Stimulated activated CD4-positive, alpha-beta T cell treated with anti-CD3 and anti-CD28 coated beads, Interleukin-2, amount 100 ng/mL, for 24 hours (primary cell): ENCODE results near the gene ACTA1.
"Not testable (repeated sequence)": the region's sequence is repeated elsewhere in the genome, so short reads cannot be mapped to it uniquely, and the experiment has no call there.

Experiments used
- DNase-seq, 2 donors: peaks; one replicate each; pipeline ENCODE4 v3.0.0-alpha.2; 2020

Gene ACTA1

DNA sequence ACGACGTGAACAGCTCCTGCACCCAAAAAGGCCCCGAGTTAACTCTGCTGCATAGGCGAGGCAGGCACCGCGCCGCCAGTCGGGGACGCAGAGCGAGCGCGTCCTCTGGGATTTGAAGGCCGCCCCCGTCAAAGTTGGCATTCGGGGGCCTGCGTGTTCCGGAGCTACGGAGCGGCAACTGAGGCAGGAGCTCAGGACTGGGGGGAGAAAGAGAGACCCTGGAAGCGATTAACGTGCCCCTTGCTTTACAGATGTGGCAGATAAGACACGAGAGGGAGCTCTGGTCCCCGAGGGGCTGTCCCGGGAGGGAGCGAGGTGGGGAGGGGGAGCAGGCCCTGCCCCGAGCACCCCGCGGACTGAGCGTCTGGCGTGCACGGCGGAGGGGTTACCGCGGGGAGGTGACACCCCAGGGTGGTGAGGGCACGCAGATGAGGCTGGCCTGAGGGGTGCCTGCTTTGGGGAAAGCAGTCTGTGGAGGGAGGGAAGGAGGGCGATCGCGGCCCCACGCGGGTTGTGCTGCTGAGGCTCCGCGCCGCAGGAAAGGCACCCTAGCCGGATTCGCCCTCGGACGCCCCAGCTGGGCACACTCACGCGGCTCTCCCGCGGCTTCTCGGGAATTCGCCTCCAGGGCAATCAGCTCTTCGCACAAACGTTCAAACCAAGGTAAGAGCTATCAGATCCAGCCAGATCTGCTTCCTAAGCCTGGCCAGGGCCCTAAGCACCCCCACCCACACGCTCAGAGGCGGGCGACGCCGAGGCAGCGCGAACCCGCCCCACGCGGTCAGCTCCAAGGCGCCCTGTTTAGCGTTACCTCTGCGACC is 26.5 kb downstream of the ACTA1 start:
- DNase-seq: no peak

DNA sequence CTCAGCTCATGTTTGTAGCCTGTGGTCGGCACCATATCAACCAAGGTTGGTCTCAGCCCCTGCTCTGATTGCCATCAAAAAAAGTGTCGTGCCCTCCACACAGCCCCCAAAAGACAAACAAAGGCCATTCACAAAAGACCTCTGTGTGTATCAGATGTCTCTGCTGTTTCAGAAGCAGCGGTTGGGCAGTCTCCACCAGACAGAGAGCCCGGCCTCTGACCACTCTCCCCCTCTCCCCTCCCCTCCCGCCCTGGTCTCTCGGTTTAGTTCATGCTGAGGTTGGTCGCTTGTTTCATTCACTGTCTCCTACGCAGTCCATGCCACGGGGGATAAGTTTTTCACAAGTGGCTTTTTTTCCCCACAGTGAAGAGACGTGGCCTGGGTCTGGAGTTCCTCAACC is 27.1 kb downstream of the ACTA1 start:
- DNase-seq: no peak

DNA sequence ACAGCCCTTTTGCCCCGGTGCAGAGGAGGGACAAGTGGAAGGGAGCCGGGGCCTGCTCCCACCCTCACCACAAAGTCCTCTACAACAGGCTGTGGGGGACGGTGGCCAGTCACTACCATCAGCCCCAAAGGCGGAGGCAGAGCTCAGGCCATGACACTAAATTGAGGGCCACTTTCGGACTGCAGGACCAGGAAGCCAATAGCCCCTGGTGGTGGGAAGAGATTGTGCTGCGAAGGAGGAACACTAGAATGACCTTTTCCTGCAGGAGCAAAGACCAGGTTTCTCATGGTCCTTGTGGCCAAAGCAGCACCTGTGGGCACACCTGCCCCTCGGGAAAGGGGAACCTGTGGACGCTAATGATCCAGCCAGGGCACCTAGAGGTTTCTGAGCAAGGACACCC is 30.3 kb downstream of the ACTA1 start:
- no peak for DNase-seq

DNA sequence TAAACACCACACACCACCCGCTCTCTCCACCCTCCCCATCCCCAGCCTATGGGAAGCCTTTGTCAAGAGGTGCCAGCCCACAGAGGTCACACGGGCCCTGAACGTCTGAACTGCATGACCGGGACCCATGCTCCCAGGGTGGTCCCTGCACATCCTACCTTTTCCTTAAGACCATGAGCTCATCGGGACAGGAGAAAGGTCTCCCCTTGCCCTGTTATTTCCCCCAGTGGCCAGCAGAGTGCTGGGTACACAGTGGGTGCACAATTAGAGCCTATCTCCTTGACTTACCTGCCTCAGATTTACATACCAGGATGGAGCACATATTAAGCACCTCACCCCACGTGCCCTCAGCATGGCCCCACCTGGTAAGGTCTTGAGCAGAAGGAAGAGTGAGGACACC is 30.9 kb downstream of the ACTA1 start:
- DNase-seq: no peak

DNA sequence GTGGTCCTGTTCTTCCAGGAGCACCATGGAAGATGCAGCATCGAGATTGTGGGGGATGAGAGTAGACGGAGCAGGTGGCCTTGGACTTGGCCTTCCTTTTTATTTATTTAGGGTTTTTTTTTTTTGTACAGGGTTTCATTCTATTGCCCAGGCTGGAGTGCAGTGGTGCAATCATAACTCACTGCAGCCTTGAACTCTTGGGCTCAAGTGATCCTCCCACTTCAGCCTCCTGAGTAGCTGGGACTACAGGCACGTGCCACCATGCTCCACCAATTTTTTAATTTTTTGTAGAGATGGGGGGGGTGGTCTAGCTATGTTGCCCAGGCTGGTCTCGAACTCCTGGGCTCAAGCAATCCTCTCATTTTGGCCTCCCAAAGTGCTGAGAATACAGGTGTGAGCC is 31.6 kb downstream of the ACTA1 start:
- DNase-seq: not testable (repeated sequence)

DNA sequence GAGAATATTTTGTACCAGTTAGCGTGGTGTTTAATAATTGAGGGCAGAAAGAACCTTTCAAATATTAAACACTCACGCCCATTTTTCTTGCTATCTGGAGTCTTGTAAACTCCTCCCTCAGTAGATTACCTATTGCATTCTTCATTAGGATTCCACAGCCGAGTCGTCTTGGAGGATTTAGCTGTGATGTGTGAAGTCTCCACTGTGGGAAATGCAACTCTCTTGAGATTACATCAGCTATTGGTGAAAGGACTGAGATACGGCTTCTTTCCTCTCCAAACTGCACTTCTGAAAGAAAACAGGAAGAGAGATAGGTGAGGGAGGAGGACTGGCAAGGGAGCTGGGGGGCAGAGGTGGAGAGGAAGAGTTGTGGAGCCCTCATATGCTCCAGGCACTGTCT is 36.1 kb downstream of the ACTA1 start:
- no peak for DNase-seq

DNA sequence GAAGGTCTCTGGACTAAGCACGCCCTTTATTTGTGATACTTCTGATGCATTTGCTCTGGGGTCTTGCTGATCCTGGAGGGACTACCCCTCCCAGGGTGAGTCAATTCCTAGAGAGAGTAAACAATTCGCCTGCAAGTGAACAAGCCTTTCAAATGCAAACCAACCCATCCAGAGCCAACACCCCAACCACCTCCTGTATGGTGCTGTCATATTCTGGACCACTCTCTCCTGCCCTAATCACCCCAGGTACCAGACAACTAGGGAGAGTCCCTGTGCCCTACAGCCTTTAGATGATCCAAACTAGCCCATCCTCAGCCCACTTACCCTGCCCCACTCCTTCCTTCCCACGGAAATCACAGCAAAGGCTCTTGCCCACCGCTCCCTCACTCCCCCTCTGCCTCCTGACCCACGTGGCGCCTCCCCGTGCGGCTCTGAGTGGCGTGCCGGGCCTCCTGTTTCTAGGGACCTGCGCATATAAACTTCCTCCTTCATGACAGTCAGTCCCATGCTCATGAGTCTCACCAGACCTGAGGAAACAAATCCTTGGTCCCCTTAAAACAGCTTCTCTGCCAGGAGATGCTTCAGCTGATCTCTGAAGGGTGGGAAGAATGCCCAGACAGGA is 37.2 kb downstream of the ACTA1 start:
- no peak for DNase-seq

DNA sequence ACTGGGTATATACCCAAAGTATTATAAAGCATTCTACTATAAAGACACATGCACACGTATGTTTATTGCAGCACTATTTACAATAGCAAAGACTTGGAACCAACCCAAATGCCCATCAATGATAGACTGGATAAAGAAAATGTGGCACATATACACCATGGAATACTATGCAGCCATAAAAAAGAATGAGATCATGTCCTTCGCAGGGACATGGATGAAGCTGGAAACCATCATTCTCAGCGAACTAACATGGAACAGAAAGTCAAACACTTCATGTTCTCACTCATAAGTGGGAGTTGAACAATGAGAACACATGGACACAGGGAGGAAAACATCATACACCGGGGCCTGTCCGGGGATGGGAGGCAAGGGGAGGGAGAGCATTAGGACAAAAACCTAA is 39.4 kb downstream of the ACTA1 start:
- DNase-seq: not testable (repeated sequence)

DNA sequence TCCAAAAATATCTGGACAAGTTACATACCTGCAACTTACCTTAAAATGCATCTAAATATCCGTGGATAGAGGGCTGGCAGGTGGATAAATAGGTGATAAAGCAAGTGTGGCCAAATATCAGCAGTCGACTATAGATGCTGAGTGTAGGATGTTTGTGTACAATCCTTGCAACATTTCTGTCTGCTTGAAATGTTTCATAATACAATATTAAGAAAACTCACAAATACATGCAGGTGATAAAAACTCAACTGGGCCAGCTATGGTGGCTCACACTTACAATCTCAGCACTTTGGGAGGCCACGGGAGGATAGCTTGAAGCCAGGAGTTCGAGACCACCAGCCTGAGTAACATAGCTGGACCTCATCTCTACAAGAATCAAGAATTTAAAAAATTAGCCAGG is 41.0 kb downstream of the ACTA1 start:
- DNase-seq: no peak

DNA sequence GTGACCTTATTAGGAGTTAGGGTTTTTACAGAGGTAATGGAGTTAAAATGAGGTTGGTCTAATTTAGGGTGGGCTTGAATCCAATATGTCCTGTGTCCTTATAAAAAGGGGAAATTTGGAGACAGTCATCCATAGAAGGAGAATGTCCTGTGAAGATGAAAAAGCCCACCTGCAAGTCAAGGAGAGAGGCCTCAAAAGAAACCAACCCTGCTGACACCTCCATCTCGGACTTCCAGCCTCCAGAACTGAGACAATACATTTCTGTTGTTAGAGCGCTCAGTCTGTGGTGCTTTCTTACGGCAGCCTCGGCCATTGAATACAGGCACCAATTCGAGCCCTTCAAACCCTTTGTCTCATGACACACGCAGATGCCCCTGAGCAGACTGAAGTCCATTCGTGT is 43.8 kb downstream of the ACTA1 start:
- no peak for DNase-seq

DNA sequence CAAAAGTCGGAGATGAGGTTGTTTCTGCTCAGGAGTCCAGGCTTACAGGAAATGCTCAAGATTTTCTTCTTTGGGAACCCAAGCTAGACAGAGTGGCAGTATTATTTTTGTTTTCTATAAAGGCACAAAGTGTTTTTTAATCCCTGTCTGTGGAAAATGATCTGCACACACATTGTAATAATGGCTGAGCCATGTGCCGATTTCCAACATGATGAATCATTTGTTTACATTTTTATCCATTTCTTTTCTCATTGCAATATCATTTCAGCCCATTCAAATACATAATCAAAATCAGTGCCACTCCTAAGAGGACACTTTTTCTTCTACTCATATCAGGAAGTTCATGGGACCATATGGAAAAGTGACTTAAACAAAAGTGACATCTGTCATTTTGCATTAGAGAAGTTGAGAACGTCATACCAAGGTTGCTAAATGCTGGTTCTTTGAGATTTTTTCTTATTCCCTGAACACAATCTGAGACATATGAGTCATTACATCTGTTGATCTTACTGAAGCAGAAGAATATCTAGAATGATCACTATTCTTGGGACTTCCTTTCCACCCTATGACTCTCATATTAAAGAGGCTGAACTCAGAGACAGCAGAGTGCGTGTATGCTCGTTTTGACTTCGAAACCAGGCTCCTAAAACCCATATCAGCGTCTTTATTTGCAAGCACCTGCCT is 44.9 kb downstream of the ACTA1 start:
- DNase-seq: no peak

DNA sequence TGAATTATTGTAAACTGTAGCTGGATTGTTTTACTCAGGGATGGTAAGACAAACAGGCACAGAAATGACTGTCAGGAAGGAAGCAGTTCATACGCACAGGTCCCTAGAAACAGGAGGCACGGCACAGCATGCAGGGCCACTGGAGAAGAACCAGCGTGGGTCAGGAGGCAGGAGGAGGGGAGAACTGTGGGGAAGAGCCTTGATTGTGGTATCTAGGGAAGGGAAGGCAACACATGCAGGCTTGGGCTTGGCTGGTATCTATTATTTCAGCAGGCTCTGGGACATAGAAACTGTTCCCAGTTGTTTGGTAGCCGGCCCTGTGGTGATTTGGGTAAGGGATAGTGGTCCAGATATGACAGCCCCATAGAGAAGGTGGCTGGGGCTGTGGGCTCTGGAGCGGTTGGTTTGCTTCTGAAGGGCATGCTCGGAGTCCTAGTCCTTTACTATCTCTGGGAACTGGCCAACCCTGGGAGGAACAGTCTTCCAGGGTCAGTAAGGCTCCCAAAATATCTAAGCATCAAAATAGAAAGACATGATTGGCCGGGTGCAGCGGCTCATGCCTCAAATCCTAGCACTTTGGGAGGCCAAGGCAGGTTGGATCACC is 47.9 kb downstream of the ACTA1 start:
- no peak for DNase-seq

DNA sequence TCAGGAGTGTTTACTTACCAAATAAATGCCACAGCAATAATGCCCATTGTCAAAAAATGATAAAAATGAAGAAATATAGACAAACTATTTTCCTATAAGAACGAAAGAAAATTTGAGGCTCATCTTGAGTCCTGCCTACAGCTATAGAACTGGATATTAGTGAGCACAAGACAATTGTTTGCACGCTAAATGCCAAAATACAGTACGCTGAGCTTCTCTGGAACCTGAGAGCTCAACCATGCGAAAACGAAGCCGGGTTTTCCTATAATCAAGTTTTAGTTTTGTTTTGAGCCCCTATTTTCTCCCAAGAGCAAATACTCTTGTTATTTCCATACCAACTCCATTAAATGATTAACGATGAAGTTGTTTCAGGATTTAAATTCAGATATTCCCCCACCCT is 49.1 kb downstream of the ACTA1 start:
- DNase-seq: no peak

DNA sequence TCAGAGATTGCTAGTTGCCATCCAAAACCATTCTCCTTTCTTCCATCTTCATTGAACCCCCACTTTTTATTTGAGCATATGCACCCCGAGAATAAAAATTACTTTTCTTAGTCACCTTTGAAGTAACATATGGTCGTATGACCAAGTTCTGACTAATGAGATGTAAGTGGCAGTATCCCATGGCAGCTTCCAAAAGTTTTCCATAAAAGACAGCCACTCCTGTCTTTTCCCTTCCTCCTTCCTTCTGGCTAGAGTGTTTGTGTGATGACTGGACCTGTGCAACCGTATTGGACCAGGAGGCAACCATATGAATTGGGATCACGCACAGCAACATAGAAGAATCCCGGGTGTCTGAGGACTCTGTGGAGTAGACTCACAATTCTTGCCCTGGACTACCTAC is 49.9 kb downstream of the ACTA1 start:
- no peak for DNase-seq

DNA sequence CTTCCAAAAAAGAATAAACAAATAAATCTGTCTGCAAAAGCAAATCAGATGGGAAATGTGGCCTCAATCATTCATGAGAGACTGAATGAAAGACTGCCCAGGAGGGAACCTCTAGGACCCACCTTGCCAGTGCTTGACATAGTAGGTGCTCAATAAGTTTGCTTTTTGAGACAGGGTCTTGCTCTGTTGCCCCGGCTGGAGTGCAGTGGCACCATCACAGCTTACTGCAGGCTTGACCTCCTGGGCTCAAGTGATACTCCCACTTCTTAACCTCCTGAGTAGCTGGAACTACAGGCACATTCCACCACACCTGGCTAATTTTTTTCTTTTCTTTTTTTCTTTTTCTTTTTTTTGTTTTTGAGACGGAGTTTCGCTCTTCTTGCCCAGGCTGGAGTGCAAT is 50.7 kb downstream of the ACTA1 start:
- DNase-seq: no peak
